GM21576 (cell line): ENCODE results near the gene CAPN1.

Source experiments
- ATAC-seq: cut with Tn5 transposase; IDR thresholded peaks from one replicate; pipeline ENCODE4 v1.9.1; 2021; ENCODE audit warnings: mild to moderate bottlenecking, moderate library complexity; ENCODE audit not compliant: unreplicated experiment

The CAPN1 gene

DNA sequence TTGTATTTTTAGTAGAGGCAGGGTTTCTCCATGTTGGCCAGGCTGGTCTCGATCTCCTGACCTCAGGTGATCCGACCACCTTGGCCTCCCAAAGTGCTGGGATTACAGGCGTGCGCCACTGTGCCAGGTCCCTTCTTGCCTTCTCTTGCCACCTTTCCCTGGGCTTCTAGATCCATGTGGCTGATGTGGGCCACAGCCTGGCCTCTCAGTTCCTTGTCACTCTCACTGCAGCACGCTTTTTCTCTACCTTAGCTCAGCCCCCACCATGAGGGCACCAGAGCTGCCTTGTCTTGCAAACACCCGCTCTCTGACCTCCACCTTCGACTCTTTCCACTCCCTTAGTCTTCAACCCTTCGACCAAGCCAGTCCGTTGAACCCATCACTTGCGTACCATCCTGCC lies 7.5 kb downstream of the CAPN1 start:
- no peak for ATAC-seq

DNA sequence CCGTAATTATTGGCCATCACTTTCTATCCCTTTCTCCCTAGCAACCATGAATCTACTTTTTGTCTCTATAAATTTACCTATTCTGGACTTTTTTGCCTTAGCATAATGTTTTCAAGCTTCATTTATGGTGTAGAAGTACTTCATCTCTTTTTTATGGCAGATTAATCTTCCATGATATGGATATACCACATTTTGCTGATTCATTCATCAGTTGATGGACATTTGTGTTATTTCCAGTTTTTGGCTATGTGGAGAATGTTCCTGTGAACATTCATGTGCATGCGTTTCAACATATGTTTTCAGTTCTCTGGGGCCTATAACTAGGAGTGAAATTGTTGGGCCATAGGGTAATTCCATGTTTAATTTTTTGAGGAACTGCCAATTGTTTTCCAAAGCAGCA lies 12.8 kb downstream of the CAPN1 start:
- no peak for ATAC-seq

DNA sequence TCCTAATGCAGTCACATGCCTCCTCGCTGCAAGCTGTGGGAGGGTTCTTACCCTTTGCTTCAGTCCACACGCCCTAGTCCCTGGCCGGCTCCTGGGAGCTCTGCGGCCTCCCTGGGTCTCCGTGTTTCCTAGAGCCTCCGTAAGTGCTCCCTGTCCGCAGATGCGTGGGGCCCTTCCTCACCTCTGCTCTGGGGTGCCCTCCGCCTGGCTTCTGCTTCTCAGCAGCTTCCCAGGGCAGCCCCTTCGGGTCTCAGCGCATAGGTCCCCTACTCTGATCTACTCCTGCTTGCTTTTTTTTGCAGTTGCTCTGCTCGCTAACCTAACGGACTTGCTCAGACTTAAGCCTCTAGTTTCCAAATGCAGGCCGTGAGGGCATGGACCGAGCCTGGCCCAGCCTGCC lies 22.4 kb downstream of the CAPN1 start:
- no peak for ATAC-seq

DNA sequence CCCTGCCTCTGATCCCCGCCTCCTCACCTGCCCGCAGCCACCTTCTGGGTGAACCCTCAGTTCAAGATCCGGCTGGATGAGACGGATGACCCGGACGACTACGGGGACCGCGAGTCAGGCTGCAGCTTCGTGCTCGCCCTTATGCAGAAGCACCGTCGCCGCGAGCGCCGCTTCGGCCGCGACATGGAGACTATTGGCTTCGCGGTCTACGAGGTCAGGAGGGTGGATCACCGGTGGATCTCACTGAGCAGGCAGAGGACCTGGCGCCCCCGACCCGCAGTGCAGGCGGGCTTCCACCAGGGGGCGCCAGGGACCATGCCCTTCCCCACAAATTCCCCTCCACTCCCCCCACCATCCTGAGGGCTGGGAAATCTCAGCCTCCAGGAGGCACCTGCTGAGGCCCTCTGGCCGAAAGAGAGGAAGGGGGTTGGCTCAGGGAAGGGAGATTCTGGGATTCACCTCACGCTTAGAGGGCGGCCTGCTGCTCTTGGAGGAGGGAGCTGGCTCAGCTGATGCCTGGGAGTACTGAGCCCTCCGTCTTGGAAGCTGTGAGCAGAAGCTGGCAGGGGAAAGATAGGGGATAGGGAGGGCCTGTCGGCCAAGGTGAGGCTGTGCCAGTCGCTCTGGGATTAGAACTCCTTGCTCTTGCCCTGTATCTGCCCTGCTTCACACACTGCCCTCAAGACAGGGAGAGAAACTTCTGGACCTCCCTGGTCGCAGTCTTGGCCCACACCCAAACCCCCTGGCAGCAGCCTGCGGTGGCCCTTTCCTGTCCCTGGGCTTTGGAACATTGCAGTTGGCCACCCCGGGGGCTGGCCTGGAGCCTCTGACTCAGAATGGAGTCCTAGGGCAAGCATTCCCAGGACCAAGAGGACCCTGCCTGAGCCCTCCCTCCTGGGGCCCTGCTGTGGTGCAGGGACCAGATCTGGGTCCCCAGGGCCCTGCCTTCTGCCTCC lies 23.2 kb downstream of the CAPN1 start:
- no peak for ATAC-seq

DNA sequence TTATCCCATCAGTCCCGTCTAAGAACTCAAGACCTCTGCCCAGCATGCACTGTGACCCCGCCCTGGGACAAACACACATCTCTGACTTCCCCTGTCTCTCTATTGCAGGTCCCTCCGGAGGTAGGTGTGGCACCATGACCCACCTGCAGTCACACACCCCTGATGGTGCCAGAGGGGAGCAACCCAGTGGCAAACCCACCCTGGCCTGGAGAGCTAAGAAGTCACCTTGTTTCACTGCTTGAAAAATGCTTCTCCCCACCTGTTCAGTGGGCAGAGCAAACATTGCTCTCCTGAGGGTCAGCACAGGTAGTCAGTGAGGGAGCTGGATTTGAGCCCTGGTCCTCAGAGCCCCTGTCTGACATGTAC lies 23.9 kb downstream of the CAPN1 start:
- ATAC-seq = no peak

DNA sequence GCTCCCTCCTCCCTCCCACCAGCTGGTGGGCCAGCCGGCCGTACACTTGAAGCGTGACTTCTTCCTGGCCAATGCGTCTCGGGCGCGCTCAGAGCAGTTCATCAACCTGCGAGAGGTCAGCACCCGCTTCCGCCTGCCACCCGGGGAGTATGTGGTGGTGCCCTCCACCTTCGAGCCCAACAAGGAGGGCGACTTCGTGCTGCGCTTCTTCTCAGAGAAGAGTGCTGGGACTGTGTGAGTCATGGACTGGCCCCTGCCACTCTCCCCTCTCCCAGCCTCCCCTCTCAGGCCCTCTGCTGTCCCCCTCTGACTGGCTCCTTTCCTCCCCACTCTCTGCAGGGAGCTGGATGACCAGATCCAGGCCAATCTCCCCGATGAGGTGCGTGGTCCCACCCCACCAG lies 24.7 kb downstream of the CAPN1 start:
- ATAC-seq = no peak

DNA sequence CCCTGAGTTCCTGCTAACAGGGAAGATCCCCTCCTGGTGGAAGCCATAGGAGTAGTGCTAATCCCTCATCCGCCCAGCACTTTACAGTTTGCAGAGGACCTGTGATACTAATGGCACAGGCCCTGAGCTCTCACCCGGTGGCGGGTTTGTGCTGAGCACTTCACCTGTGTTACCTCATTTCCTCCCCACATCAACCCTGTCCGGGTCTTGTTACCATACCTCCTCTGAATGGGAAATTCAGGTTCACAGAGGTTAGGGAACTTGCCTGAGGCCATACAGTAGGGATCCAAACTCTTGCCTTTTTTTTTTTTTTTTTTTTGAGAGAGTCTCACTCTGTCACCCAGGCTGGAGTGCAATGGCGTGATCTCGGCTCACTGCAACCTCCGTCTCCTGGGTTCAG lies 25.2 kb downstream of the CAPN1 start:
- no peak for ATAC-seq

DNA sequence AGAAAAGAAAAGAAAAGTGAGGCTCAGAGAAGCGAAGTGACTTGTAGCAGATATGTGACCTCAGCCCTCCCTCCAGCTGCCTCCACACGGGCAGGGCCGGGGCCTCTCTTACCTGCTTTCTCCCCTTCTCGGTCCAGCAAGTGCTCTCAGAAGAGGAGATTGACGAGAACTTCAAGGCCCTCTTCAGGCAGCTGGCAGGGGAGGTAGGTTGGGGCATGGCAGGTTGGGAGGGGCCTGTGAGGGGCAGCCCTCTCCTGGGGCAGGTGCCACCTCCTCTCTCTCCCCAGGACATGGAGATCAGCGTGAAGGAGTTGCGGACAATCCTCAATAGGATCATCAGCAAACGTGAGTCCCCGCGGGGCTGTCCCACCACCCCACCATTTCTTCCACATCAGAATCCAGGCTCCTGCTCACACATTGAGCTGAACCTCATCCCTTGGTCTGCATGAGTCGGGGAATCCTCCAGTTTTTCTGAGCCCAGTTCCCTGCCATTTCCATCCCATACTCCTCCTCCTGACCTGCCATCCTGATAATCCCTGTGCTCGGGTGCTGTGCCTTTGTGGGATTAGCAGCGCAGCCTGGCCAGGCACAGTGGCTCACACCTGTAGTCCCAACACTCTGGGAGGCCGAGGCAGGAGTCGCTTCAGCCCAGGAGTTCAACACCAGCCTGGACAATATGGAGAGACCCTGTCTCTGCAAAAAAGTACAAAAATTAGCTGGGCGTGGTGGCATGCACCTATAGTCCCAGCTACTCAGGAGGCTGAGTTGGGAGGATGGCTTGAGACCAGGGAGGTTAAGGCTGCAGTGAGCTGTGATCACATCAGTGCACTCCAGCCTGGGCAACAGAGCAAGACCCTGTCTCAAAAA lies 26.4 kb downstream of the CAPN1 start:
- no peak for ATAC-seq

DNA sequence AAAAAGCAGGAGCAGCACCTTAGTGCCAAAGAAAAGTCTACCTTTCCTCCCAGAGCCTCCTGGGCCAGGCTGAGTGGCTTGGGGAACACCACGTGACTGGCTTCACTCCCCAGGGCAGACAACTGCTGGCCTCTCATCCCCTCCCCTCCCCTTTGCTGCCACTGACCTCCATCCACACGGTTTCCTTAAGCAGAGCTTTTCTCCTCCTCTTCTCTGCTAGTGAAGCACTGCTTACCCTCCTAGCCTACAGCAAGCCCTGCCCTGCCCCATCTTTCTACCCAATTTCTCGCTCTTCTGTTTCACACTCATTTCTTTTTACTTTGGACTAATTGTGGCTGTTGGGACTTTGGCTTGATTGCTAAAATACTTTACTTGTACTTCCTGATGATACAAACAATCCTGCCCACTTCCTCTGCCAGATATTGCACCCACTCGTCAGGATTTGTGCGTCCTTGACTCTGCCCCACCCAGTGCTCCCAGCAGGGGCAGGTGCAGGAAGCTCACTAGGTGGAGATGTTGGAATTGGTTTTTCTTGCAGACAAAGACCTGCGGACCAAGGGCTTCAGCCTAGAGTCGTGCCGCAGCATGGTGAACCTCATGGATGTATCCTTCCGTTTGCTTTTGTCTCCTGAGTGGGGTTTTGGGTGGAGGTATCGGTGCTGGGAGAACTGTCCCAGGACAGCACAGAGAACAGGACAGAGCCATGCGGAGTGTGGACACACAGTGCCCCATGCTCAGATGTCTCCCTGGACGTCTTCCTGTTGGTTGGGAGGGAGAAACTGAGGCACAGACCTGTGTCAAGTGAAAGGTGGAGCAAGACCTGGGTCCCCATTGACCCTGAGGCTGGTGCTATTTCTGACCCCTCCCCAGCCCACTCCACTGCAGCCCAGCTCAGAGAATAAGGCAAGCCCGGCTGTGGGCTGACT lies 27.3 kb downstream of the CAPN1 start:
- ATAC-seq = no peak

DNA sequence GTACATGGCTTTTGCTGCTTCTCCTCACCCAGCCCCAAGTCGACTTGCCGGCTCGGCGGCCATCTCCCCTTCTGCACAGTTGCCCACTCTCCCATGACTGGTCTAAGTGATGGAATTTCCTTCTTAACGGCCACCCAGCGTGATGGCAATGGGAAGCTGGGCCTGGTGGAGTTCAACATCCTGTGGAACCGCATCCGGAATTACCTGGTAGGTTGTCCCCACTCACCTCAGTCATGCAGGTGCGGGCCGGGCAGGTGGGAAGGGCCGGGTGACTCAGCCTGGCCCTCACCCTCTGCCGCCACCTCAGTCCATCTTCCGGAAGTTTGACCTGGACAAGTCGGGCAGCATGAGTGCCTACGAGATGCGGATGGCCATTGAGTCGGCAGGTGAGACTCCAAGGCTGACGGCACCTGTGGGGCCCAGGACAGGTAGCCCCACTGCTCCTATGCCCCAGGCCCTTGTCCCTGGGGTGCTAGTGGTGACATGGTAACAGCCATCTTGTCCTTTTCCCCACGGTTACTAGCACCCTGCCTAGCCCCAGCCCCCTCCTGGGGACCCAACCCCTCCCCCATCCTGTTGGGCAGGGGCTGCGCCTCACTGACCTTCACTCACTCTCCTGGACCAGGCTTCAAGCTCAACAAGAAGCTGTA lies 28.1 kb downstream of the CAPN1 start:
- no peak for ATAC-seq

DNA sequence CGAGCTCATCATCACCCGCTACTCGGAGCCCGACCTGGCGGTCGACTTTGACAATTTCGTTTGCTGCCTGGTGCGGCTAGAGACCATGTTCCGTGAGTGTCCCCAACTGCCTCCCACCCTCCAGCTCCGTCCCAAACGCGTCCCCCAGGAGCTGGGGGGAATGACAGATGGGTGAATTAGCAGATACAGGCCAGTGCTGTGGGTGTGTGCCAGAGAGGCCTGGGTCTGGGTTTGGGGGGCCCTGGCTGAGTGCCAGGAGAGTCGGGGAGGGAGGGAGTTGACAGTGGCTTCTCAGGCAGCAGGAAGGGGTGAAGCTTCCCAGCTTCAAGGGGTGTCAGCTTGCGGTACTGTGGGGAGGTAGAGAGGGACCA lies 28.6 kb downstream of the CAPN1 start:
- no peak for ATAC-seq

DNA sequence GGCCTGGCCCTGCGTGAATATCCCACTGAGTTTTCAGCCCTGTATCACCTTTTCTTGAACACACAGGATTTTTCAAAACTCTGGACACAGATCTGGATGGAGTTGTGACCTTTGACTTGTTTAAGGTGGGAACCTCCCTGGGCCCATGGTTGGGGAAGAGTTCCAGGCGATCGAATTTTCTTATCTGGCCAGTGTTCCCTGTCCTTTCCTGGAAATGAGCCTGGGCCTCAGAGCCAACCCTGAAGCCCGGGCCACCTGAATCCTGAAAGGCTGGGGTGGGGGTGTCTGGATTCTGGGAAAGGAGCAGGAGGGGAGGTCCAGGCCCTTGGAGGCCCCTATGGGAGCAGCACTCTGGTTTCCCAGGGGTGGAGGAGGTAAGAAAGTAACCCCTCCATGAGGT lies 29.0 kb downstream of the CAPN1 start:
- no peak for ATAC-seq

DNA sequence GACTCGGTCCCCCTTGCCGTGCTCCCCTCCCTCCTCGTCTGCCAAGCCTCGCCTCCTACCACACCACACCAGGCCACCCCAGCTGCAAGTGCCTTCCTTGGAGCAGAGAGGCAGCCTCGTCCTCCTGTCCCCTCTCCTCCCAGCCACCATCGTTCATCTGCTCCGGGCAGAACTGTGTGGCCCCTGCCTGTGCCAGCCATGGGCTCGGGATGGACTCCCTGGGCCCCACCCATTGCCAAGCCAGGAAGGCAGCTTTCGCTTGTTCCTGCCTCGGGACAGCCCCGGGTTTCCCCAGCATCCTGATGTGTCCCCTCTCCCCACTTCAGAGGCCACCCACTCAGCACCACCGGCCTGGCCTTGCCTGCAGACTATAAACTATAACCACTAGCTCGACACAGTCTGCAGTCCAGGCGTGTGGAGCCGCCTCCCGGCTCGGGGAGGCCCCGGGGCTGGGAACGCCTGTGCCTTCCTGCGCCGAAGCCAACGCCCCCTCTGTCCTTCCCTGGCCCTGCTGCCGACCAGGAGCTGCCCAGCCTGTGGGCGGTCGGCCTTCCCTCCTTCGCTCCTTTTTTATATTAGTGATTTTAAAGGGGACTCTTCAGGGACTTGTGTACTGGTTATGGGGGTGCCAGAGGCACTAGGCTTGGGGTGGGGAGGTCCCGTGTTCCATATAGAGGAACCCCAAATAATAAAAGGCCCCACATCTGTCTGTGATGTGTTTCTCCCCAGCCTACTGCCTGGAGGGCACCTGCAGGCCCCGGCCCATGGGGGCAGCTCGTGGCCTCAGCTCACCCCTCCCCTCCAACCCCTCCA lies 29.8 kb downstream of the CAPN1 start:
- ATAC-seq = no peak

DNA sequence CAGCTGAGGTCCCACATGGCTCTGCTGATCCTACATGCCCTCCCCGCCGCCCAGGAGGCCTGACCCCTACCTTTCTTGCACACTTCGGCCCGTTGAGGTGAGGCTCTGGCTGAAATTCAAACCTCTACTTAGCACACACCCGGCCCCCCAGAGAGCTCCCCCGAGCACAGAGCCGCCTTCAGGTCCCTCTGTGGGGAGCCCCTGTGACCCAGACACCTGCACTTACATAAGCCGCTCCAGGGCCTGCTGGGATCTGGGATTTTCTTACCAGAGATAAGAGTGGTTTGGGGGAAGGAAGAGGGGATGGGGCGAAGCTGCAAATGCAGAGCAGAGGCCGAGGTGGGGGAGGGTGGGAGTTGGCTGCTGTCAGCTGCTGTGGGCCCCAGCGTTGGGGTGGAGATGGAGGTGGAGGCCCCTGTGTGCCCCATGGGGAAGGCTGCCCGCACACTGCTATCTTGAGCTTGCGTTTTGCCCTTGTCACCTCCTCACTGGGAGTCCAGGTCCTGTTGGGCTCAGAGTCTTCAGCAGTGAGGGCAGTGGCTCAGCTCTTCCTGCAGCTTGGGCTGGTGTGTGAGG lies 30.6 kb downstream of the CAPN1 start:
- no peak for ATAC-seq

DNA sequence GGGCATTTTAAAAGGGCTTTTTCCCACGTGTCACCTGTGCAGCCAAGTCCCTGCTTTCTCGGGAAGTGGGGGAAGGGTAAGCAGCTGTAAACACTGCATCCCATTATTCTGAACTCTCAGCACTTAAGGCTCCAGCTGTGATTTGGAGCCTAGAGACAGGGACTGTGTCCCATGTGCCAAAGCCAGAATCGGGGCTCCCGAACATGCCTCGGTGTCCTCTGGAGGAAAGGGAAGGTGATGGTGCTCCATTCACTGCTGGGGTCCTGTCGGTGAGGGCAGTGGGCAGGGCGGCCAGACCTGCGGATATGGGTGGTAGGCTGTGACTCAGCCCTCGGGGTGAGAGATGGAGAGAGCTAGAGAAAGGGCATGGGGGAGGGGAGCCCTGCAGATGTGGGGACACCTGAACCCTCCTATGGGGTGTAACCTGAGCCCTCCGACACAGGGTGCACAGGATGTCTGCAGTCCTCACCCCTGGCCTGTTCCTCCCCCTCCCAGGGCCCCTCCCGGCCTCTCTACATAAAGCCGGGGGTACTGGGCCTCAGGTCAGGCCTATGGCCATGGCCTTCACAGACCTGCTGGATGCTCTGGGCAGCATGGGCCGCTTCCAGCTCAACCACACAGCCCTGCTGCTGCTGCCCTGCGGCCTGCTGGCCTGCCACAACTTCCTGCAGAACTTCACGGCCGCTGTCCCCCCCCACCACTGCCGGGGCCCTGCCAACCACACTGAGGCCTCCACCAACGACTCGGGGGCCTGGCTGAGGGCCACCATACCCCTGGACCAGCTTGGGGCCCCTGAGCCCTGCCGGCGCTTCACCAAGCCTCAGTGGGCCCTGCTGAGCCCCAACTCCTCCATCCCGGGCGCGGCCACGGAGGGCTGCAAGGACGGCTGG lies 31.8 kb downstream of the CAPN1 start:
- no peak for ATAC-seq

DNA sequence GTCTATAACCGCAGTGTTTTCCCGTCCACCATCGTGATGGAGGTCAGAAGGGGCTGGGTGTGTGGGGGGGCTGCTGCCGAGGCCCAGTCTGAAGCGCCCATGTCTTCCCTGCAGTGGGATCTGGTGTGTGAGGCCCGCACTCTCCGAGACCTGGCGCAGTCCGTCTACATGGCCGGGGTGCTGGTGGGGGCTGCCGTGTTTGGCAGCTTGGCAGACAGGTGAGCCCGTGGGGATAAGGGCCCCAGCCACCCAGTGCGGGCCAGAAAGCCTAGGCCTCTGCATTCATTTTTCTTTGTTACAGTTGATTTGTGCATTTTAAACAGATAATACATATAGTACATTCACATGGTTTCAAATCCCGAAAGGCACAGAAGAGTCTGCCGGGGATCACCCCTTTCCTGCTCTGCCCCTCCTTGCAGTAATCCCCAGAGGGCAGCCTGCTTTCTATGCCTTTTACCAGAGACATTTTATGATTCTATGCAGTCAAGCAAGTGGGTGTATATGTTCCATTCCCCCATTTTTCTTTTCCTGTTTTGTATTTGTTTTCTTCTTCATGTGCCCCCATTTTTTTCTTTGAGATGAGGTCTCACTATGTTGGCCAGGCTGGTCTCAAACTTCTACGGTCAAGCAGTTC lies 32.6 kb downstream of the CAPN1 start:
- no peak for ATAC-seq

DNA sequence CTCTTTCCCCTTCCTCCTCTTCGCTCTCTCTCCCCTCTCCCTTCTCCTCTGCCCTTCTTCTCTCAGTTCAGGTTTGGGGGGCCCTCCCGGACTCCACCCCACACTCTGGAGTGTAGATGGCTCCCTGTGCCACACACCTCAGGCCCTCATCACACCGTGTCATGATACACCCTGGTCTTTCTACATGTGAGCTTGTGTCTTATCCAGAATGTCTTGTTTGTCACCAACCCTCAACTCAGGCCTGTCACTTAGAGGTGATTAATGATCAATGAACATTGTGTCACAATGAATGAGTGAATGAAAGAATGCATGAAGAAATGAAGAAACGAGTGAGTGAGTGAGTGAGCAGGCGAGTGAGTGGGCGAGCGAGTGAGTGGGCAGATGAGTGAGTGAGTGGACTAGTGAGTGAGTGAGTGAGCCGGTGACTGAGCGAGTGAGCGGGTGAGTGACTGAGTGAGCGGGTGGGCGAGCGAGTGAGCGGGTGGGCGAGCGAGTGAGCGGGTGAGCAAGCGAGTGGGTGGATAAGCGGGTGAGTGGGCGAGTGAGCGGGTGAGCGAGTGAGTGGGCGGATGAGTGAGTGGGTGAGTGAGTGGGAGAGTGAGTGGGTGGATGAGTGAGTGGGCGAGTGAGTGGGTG lies 33.8 kb downstream of the CAPN1 start:
- ATAC-seq = no peak
